ENCODE measurements around the gene PDE8B. TPM values are rescaled to one million over a fixed set of nuclear protein-coding genes. Genes with fewer than 3 reads are reported as not detected.
"Not testable (repeated sequence)": the region's sequence is repeated elsewhere in the genome, so short reads cannot be mapped to it uniquely, and the experiment has no call there.

PDE8B gene
- total RNA-seq, 4 donors from 2014 or later = 1.1 to 3.9 (median 1.5) TPM

- TF ChIP-seq POLR2A (IDR thresholded peaks at IDR 0.05) (no peak), POLR2AphosphoS5 (IDR thresholded peaks at IDR 0.05) (no peak), CTCF (IDR thresholded peaks at IDR 0.05) (no peak), EP300 (IDR thresholded peaks at IDR 0.05) (no peak)
- no peak overlapping the region for H3K27ac ChIP-seq
- no peaks in the 10 kb centered on the region for H3K4me1 ChIP-seq
- H3K4me3 ChIP-seq = no peak overlapping the region
- H3K36me3 ChIP-seq = peaks cover 10% of the 10 kb centered on the region
- peaks cover under 1% of the 10 kb centered on the region for H3K9me3 ChIP-seq
- no peak for DNase-seq (ENCODE audit: low spot score in 2 of 2)
- no peaks in the 10 kb centered on the region for H3K27me3 ChIP-seq
- WGBS = 98% methylated on average over 1 of the region's 1 CpG
Measured at GRCh38 chr5:77463905-77464304, 253.4 kb downstream of the PDE8B start.

- not testable (repeated sequence) for H3K27me3 ChIP-seq; H3K4me3 ChIP-seq; H3K27ac ChIP-seq; H3K36me3 ChIP-seq; H3K4me1 ChIP-seq; DNase-seq (ENCODE audit: low spot score in 2 of 2); H3K9me3 ChIP-seq
- WGBS = 99% methylated on average over 3 of the region's 3 CpGs
Measured at GRCh38 chr5:77468875-77469274, 258.4 kb downstream of the PDE8B start.

GRCh38 chr5:77475041-77475440 lies 264.6 kb downstream of the PDE8B start:
- not testable (repeated sequence) for H3K4me3 ChIP-seq; H3K27me3 ChIP-seq; DNase-seq (ENCODE audit: low spot score in 2 of 2); H3K36me3 ChIP-seq; H3K9me3 ChIP-seq; H3K27ac ChIP-seq; H3K4me1 ChIP-seq
- WGBS = 97% methylated on average over 11 of the region's 11 CpGs

Other genes with a start within 250 kb of the PDE8B start
- gene AGGF1, start 180.3 kb upstream of the PDE8B start, total RNA-seq = 10 to 100 TPM; 16.3 to 23.5 (median 21.3) TPM
- gene ZBED3, start 123.4 kb upstream of the PDE8B start, total RNA-seq = 1 to 10 TPM in 3 of 4 donors, under 1 TPM in 1; 0.83 to 3.7 (median 2.8) TPM

All from suprapubic skin (tissue), 4 donors.